HPDE6-E6E7 (cell line): Measurements from ENCODE around the gene ATAD2B.
A peak's percentile ranks its signal among the peaks of the same experiment; 100 is the strongest.

ENCODE experiments used
- DNase-seq: peaks from one replicate; pipeline ENCODE4 v3.0.0; 2011; ENCODE audit warnings: missing footprints; ENCODE audit errors: extremely low spot score

The ATAD2B gene

GRCh38 chr2:23837871-23838270 lies 89.1 kb downstream of the ATAD2B start:
- no peak for DNase-seq

- no peak for DNase-seq
Measured at GRCh38 chr2:23836971-23837565, 89.9 kb downstream of the ATAD2B start.

DNA sequence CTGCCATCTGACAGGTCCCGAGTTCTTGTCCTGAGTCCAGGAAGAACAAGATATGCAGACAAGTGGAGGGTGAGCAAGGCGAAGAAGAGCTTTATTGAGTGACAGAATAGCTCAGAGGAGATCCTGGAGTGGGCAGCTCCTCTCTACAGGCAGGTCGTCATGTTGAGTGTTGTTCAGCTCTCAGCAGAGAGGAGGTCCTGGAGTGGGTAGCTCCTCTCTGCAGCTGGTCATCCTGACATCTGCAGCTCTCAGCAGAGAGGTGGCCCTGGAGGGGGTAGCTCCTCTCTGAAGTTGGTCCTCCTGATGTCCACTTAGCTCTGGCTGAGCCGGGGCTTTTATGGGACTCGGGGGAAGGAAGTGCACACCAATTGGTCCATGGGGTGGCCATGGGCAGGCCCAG lies 90.4 kb downstream of the ATAD2B start:
- no peak for DNase-seq

DNA sequence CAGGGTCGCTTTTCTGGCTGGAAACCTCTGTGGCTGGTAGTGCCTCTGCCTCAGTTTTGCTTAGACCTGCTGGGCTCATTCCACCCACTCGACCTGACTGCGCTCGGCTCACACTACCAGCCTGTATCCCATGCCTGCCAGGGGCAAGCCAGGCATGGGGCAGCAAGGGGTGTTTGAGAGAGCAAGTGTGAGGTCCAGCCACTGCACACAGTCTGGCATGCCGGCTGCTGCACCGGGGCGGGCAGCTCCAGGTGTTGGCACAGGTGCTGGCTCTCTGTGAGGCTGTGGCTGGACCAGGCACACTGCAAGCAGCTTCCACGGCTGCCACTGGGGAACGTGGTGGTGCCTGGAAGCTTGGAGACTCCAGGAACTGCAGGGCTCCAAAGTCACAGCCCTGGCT lies 90.9 kb downstream of the ATAD2B start:
- no peak for DNase-seq

- no peak for DNase-seq
Measured at GRCh38 chr2:23835423-23835822, 91.5 kb downstream of the ATAD2B start.

- DNase-seq: no peak
Measured at GRCh38 chr2:23828986-23829385, 97.9 kb downstream of the ATAD2B start.

DNA sequence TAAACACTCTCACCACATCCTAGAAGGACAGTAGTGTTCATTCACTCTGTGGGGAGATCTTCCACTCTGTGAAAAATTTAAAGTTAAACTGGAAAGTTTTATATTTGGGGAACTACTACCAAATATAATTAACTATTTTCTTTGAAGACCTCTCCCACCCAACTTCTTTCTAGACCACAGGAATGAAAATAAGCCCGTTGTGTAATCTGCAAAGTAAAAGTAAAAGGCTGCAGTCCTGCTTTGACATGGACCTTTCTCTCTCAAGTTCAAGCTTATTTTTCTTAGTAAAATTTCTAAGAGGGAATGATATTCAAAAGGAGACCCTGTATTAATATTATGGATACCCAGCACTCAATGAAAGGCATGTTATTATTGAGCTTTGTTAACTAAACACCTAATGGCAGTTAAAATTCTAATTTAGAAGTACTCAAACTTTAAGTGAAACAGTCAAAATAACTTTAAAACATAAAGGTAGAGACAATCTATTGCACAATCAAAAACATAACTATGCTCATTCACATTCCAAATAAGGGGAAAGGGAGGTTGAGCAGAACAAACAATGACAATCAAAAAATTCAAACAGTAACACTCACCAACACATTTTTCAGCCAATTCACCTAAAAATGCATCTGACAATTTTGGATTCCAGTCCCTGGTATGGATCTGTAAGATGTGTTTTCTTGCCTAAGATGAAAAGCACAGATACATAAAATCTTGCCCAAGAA lies 98.5 kb downstream of the ATAD2B start:
- DNase-seq: no peak

DNA sequence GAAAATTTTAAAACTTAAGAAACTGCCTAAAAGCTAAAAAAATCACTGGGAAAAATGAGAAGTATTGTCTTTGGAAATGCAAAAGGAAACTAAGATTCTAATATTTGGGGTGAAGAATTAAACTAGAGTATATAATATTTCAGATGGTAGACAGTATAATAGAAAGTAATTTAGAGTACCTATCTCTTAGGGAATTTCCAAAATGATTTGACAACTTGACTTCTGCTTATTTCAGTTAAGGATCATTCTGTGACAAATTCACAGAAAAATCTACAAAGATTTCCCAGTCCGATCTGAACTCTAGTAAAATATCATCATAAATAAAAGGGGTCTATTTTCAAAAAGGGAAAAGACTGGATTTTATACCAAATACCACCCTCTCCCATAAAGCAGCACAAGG lies 99.6 kb downstream of the ATAD2B start:
- DNase-seq: no peak

- peak; percentile 39 for DNase-seq
Measured at GRCh38 chr2:23826771-23827170, 100.2 kb downstream of the ATAD2B start.

DNA sequence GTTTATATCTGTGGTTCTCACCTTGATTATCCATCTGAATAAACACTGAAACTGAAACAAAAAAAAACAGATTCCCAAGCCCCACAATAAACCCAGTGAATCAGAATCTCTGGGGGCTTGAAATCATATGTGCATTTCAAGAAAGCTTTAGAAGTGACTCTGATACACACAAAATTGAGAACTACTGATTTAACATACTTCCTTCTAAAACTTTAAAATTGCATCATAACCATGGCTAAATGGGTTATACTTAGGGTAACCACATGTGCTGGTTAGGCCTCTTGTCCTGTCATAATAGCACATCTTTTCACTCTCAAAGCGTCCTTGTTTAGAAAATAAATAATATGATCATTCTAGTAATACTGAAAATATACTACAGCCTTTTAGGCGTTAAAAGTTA lies 100.9 kb downstream of the ATAD2B start:
- DNase-seq: no peak

DNA sequence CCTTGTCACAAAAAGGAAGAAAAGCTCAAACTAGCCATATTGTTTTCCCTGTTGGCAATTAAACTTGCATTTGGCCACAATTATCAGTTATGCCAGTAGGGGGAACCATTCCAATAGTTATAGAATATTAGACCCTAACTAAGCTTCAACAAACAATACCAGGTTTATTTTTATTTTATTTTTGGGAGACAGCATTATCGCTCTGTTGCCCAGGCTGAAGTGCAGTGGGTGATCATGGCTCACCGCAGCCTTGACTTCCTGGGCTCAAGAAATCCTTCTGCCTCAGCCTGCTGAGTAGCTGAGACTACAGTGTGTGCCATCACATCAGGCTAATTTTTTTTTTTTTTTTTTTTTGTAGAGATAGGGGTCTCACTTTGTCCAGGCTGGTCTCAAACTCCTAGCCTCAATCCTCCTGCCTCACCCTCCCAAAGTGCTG lies 102.1 kb downstream of the ATAD2B start:
- DNase-seq: no peak

DNA sequence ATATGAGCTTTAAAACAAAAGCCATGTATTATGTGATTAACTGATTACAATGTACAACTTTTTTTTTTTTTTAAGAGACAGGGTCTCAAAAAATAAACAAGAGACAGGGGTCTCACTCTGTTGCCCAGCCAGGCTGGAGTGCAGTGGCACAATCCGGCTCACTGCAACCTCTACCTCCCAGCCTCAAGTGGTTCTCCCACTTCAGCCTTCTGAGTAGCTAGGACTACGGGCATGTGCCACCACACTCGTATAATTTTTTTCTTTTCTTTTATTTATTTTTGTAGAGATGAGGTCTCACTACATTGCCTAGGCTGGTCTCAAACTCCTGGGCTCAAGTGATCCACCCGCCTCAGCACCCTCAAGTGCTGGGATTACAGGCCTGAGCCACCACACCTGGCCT lies 103.1 kb downstream of the ATAD2B start:
- DNase-seq: no peak

GRCh38 chr2:23814963-23815362 lies 112.0 kb downstream of the ATAD2B start:
- DNase-seq: no peak

- no peak for DNase-seq
Measured at GRCh38 chr2:23813438-23813837, 113.5 kb downstream of the ATAD2B start.

GRCh38 chr2:23809150-23809549 lies 117.8 kb downstream of the ATAD2B start:
- no peak for DNase-seq

GRCh38 chr2:23806665-23807249 lies 120.2 kb downstream of the ATAD2B start:
- DNase-seq: no peak

DNA sequence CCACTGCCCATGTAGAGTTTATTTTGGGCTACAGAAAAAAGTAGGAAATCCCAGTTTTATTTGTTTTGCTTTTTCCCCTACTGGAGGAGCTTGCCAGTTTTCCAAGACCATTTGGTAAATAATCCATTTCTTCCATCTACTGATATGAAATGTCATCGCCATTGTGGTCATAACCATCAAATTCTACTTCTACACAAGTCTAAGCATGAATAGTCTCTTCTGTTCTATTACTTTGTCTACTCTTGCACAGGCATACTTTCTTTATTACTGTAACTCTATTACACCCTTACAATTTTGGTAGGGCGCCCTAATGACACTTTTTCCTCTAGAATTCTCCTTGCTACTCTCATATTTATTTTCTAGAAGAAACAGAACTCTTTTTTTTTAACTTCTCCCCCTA lies 120.7 kb downstream of the ATAD2B start:
- no peak for DNase-seq

GRCh38 chr2:23803965-23804542 lies 122.9 kb downstream of the ATAD2B start:
- no peak for DNase-seq

GRCh38 chr2:23803264-23803964 lies 123.5 kb downstream of the ATAD2B start:
- DNase-seq: no peak

DNA sequence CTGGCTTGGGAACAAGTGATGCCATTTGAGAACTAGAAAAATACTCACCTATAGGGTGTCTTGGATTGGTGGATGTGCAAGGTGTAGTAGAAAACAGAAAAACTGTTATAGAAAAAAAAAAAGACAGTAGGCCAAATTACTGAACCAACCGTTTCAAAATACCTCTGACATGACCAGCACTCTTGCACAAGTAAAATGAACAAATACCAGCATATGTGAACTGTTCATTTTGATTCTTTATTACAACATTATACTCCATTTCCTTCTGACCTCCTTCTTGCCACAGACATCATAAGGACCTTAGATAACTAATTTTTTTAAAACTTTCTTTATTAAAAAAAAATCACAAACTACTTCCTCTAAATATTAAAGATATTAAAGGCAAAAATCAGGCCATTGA lies 125.5 kb downstream of the ATAD2B start:
- no peak for DNase-seq

GRCh38 chr2:23794234-23794633 lies 132.7 kb downstream of the ATAD2B start:
- DNase-seq: no peak

- DNase-seq: no peak
Measured at GRCh38 chr2:23793476-23793875, 133.4 kb downstream of the ATAD2B start.
